NCI-H226 (cell line): ENCODE results near the gene ZBED4.

ENCODE experiments used
- DNase-seq: peaks from one replicate; pipeline ENCODE4 v3.0.0-alpha.2; 2015

ZBED4 gene

GRCh38 chr22:49853981-49854831 lies 562 bp downstream of the ZBED4 start:
- no peak for DNase-seq

GRCh38 chr22:49855251-49855911 lies 1.7 kb downstream of the ZBED4 start:
- DNase-seq = no peak

- no peak for DNase-seq
Observed at GRCh38 chr22:49856343-49856742, 2.7 kb downstream of the ZBED4 start.

GRCh38 chr22:49856766-49857618 lies 3.3 kb downstream of the ZBED4 start:
- no peak for DNase-seq

GRCh38 chr22:49858827-49859226 lies 5.2 kb downstream of the ZBED4 start:
- DNase-seq = no peak

GRCh38 chr22:49861642-49862495 lies 8.2 kb downstream of the ZBED4 start:
- DNase-seq = no peak

GRCh38 chr22:49862496-49862776 lies 8.8 kb downstream of the ZBED4 start:
- DNase-seq = no peak

- no peak for DNase-seq
Observed at GRCh38 chr22:49863931-49864330, 10.3 kb downstream of the ZBED4 start.

- DNase-seq = no peak
Observed at GRCh38 chr22:49865156-49865555, 11.5 kb downstream of the ZBED4 start.

- DNase-seq = no peak
Observed at GRCh38 chr22:49866134-49866533, 12.5 kb downstream of the ZBED4 start.

GRCh38 chr22:49866646-49867045 lies 13.0 kb downstream of the ZBED4 start:
- DNase-seq = no peak

- DNase-seq = no peak
Observed at GRCh38 chr22:49867303-49868265, 13.9 kb downstream of the ZBED4 start.

- DNase-seq = no peak
Observed at GRCh38 chr22:49869086-49869830, 15.6 kb downstream of the ZBED4 start.

- no peak for DNase-seq
Observed at GRCh38 chr22:49869845-49870712, 16.4 kb downstream of the ZBED4 start.

GRCh38 chr22:49871482-49871881 lies 17.8 kb downstream of the ZBED4 start:
- no peak for DNase-seq

GRCh38 chr22:49872347-49872746 lies 18.7 kb downstream of the ZBED4 start:
- no peak for DNase-seq

- DNase-seq = no peak
Observed at GRCh38 chr22:49873228-49873940, 19.7 kb downstream of the ZBED4 start.

GRCh38 chr22:49877642-49878041 lies 24.0 kb downstream of the ZBED4 start:
- no peak for DNase-seq

GRCh38 chr22:49878206-49878605 lies 24.6 kb downstream of the ZBED4 start:
- DNase-seq = no peak
